H1 (cell line): ENCODE measurements around the gene EFCAB6. TPM values are rescaled to one million over a fixed set of nuclear protein-coding genes. Genes with fewer than 3 reads are reported as not detected.

Experiments used
- CTCF ChIA-PET: fragments of 300-600 bp; sonication (Branson Sonifier 250); formaldehyde crosslinking; loops from one replicate; lab custom pipeline; 2021; ENCODE audit not compliant: partially characterized antibody; lab: Charles Lee
- POLR2A ChIA-PET: fragments of 300-600 bp; sonication (Branson Sonifier 250); formaldehyde crosslinking; loops from one replicate; lab custom pipeline; 2021; ENCODE audit warnings: inconsistent platforms; ENCODE audit not compliant: partially characterized antibody; lab: Charles Lee
- DNase-seq, 2 experiments: peaks; one replicate each; pipeline versions ENCODE4 v3.0.0 to v3.0.0-alpha.2; 2010 to 2022; ENCODE audit warnings: low spot score in 2 of 2, low read depth in 1 of 2, mixed read lengths in 1 of 2
- FAIRE-seq: peaks from 2 replicates; lab custom pipeline; 2011; peaks lifted over from hg19 to GRCh38; lab: Jason Lieb, UNC
- H2AFZ ChIP-seq: 2 replicates; pipeline ENCODE4 v1.8.1; 2012; ENCODE audit warnings: low read length, inconsistent platforms
- H2AK5ac ChIP-seq: 2 replicates; pipeline ENCODE4 v1.6.1; 2013; ENCODE audit warnings: low read depth, low read length
- H2BK120ac ChIP-seq: replicated peaks from 2 replicates; pipeline ENCODE3; 2013; ENCODE audit warnings: low read depth, low read length, inconsistent platforms
- H2BK12ac ChIP-seq: 2 replicates; pipeline ENCODE4 v1.6.1; 2013; ENCODE audit warnings: low read depth, low read length
- H2BK15ac ChIP-seq: 2 replicates; pipeline ENCODE4 v1.6.1; 2013; ENCODE audit warnings: low read length
- H2BK20ac ChIP-seq: 2 replicates; pipeline ENCODE4 v1.6.1; 2013; ENCODE audit warnings: low read length
- H2BK5ac ChIP-seq: 2 replicates; pipeline ENCODE4 v1.6.1; 2013; ENCODE audit warnings: low read depth, low read length
- H3K14ac ChIP-seq: 2 replicates; pipeline ENCODE4 v1.6.1; 2013; ENCODE audit warnings: inconsistent platforms; ENCODE audit not compliant: insufficient read length
- H3K18ac ChIP-seq: 2 replicates; pipeline ENCODE4 v1.6.1; 2013; ENCODE audit warnings: low read length; ENCODE audit errors: extremely low read depth
- H3K23ac ChIP-seq: 2 replicates; pipeline ENCODE4 v1.6.1; 2013; ENCODE audit warnings: inconsistent platforms; ENCODE audit not compliant: insufficient read length
- H3K23me2 ChIP-seq: 2 replicates; pipeline ENCODE4 v1.6.1; 2013; ENCODE audit warnings: low read depth, low read length
- H3K27ac ChIP-seq: 2 replicates; pipeline ENCODE4 v1.6.1; 2011; ENCODE audit warnings: low read depth, low read length, inconsistent platforms
- H3K27me3 ChIP-seq, 4 experiments: replicated peaks in 1 of 4; 1 replicate in 1 of 4; 2 replicates in 3 of 4; pipeline versions ENCODE4 v1.6.1 to v1.8.1; 2011 to 2013; ENCODE audit warnings: low read length in 3 of 4, mild to moderate bottlenecking in 3 of 4, inconsistent platforms in 2 of 4, mixed read lengths in 2 of 4, moderate library complexity in 1 of 4; ENCODE audit not compliant: control insufficient read depth in 3 of 4, insufficient read depth in 3 of 4; ENCODE audit errors: extremely low read depth in 1 of 4
- H3K36me3 ChIP-seq, 4 experiments: 2 replicates each; pipeline versions ENCODE4 v1.6.1 to v1.8.1; 2011 to 2013; ENCODE audit warnings: mild to moderate bottlenecking in 4 of 4, low read length in 3 of 4, moderate library complexity in 2 of 4, control low read depth in 1 of 4, inconsistent platforms in 1 of 4; ENCODE audit not compliant: insufficient read depth in 4 of 4, control insufficient read depth in 2 of 4
- H3K4ac ChIP-seq: replicated peaks from 2 replicates; pipeline ENCODE3; 2013; ENCODE audit warnings: low read length, low read depth, mixed read lengths, inconsistent platforms; ENCODE audit not compliant: insufficient read length
- H3K4me1 ChIP-seq, 4 experiments: replicated peaks in 1 of 4; 1 replicate in 1 of 4; 2 replicates in 3 of 4; pipeline versions ENCODE4 v1.6.1 to v1.8.1; 2011 to 2013; ENCODE audit warnings: low read length in 3 of 4, inconsistent platforms in 2 of 4, mixed read lengths in 1 of 4; ENCODE audit not compliant: insufficient read depth in 4 of 4, control insufficient read depth in 3 of 4
- H3K4me2 ChIP-seq, 2 experiments: 2 replicates each; pipeline versions ENCODE4 v1.6.1 to v1.8.1; 2011 to 2013; ENCODE audit warnings: low read depth in 2 of 2, low read length in 2 of 2, control low read depth in 1 of 2, inconsistent platforms in 1 of 2, mild to moderate bottlenecking in 1 of 2; ENCODE audit not compliant: insufficient read depth in 1 of 2
- H3K4me3 ChIP-seq, 4 experiments: fragments of 200-600, 300-600 bp in 1 of 4; sonication (generic), shearing (Covaris generic), sonication (Bioruptor Twin) in 1 of 4; 2 replicates each; pipeline versions ENCODE4 v1.5.1 to v1.8.1; 2011 to 2016; ENCODE audit warnings: low read length in 4 of 4, low read depth in 3 of 4, control low read depth in 2 of 4, inconsistent platforms in 2 of 4, mild to moderate bottlenecking in 2 of 4, mixed read lengths in 1 of 4, moderate library complexity in 1 of 4; ENCODE audit not compliant: insufficient read depth in 2 of 4; ENCODE audit errors: extremely low read depth in 1 of 4
- H3K56ac ChIP-seq: replicated peaks from 2 replicates; pipeline ENCODE3; 2013; ENCODE audit warnings: low read depth, mild to moderate bottlenecking, mixed read lengths, low read length, inconsistent platforms; ENCODE audit not compliant: insufficient read length
- H3K79me1 ChIP-seq: 2 replicates; pipeline ENCODE4 v1.6.1; 2013; ENCODE audit warnings: low read depth, low read length, control low read depth
- H3K79me2 ChIP-seq, 2 experiments: 2 replicates each; pipeline versions ENCODE4 v1.6.1 to v1.8.1; 2012 to 2013; ENCODE audit warnings: low read length in 2 of 2, mild to moderate bottlenecking in 2 of 2, inconsistent platforms in 1 of 2; ENCODE audit not compliant: insufficient read depth in 2 of 2, control insufficient read depth in 1 of 2
- H3K9ac ChIP-seq, 4 experiments: replicated peaks in 1 of 4; 1 replicate in 1 of 4; 2 replicates in 3 of 4; pipeline versions ENCODE4 v1.6.1 to v1.8.1; 2011 to 2013; ENCODE audit warnings: low read depth in 3 of 4, low read length in 3 of 4, control low read depth in 2 of 4, mild to moderate bottlenecking in 2 of 4, moderate library complexity in 2 of 4, inconsistent platforms in 1 of 4; ENCODE audit errors: extremely low read depth in 1 of 4
- H3K9me3 ChIP-seq, 2 experiments: 2 replicates each; pipeline versions ENCODE4 v1.6.1 to v1.8.1; 2012 to 2013; ENCODE audit warnings: mild to moderate bottlenecking in 2 of 2, moderate library complexity in 2 of 2, control low read depth in 1 of 2, inconsistent platforms in 1 of 2, low read depth in 1 of 2, low read length in 1 of 2, mixed read lengths in 1 of 2; ENCODE audit not compliant: insufficient read depth in 2 of 2
- H4K20me1 ChIP-seq, 2 experiments: replicated peaks in 1 of 2; 2 replicates each; pipeline versions ENCODE3 to v1.8.1; 2011 to 2013; ENCODE audit warnings: inconsistent platforms in 2 of 2, low read length in 2 of 2, mild to moderate bottlenecking in 1 of 2; ENCODE audit not compliant: insufficient read depth in 2 of 2, control insufficient read depth in 1 of 2
- H4K5ac ChIP-seq: 2 replicates; pipeline ENCODE4 v1.6.1; 2013; ENCODE audit warnings: low read length, low read depth, mixed read lengths, inconsistent platforms; ENCODE audit not compliant: insufficient read length
- H4K8ac ChIP-seq: 2 replicates; pipeline ENCODE4 v1.8.0; 2013; ENCODE audit warnings: mild to moderate bottlenecking, moderate library complexity, low read length, inconsistent platforms; ENCODE audit not compliant: insufficient read depth; ENCODE audit errors: extremely low read depth
- H4K91ac ChIP-seq: replicated peaks from 2 replicates; pipeline ENCODE3; 2013; ENCODE audit warnings: low read length, mixed read lengths, inconsistent platforms; ENCODE audit not compliant: insufficient read length
- ATF3 ChIP-seq: IDR thresholded peaks from 2 replicates; pipeline ENCODE4 v1.6.1; 2011; ENCODE audit warnings: low read depth, mild to moderate bottlenecking, low read length; ENCODE audit not compliant: insufficient read depth
- BCL11A ChIP-seq, 2 experiments: IDR thresholded peaks; one replicate each; pipeline ENCODE4 v1.6.1; 2011; ENCODE audit warnings: low read depth in 2 of 2, low read length in 2 of 2, mild to moderate bottlenecking in 2 of 2
- EGR1 ChIP-seq: IDR thresholded peaks from 2 replicates; pipeline ENCODE4 v1.6.1; 2011; ENCODE audit warnings: low read depth, low read length, borderline replicate concordance
- GTF2F1 ChIP-seq: IDR thresholded peaks from 2 replicates; pipeline ENCODE4 v1.6.1; 2012; ENCODE audit warnings: low read depth, low read length, improper control_type of control experiment, borderline replicate concordance
- KDM4A ChIP-seq: IDR thresholded peaks from one replicate; pipeline ENCODE4 v1.7.1; 2012; ENCODE audit warnings: low read depth, mild to moderate bottlenecking, moderate library complexity, low read length, inconsistent platforms; ENCODE audit not compliant: severe bottlenecking
- KDM5A ChIP-seq: fragments of 200-600 bp; IDR thresholded peaks from 2 replicates; pipeline ENCODE4 v1.7.1; 2012; ENCODE audit warnings: mild to moderate bottlenecking, low read length, inconsistent platforms, mixed read lengths
- NANOG ChIP-seq: IDR thresholded peaks from 2 replicates; pipeline ENCODE4 v1.6.1; 2011; ENCODE audit warnings: low read length, low read depth, mild to moderate bottlenecking, inconsistent platforms; ENCODE audit not compliant: insufficient read depth, poor library complexity, severe bottlenecking
- NRF1 ChIP-seq: IDR thresholded peaks from 2 replicates; pipeline ENCODE4 v1.6.1; 2011; ENCODE audit warnings: mild to moderate bottlenecking, low read depth, low read length, improper control_type of control experiment
- PHF8 ChIP-seq: fragments of 200-600 bp; sonication (generic); conservative IDR thresholded peaks from 2 replicates; pipeline ENCODE4 v1.7.1; 2012; ENCODE audit warnings: low read depth, mild to moderate bottlenecking, inconsistent platforms, low read length, moderate library complexity
- RNF2 ChIP-seq: fragments of 200-900, 300-1000 bp; sonication (generic); IDR thresholded peaks from 2 replicates; pipeline ENCODE4 v1.7.1; 2016; ENCODE audit warnings: borderline replicate concordance, low read depth, mild to moderate bottlenecking, antibody characterized with exemption, low read length; ENCODE audit not compliant: poor library complexity, severe bottlenecking; ENCODE audit errors: missing control alignments
- SP1 ChIP-seq: IDR thresholded peaks from 2 replicates; pipeline ENCODE4 v1.6.1; 2011; ENCODE audit warnings: low read depth, low read length
- SP2 ChIP-seq: IDR thresholded peaks from 2 replicates; pipeline ENCODE4 v1.6.1; 2012; ENCODE audit warnings: mild to moderate bottlenecking, low read length, inconsistent platforms
- YY1 ChIP-seq: IDR thresholded peaks from 2 replicates; pipeline ENCODE4 v1.6.1; 2011; ENCODE audit warnings: low read depth, mild to moderate bottlenecking, low read length
- WGBS, 2 experiments: shearing (Covaris generic) in 1 of 2; methylation state at CpG; one replicate each; pipeline versions ENCODE4 v1.1.6 to v1.1.7; 2013 to 2015; ENCODE audit warnings: low lambda C conversion rate in 2 of 2, mixed read lengths in 2 of 2, inconsistent platforms in 1 of 2, low coverage in 1 of 2, missing lambda C conversion rate in 1 of 2; ENCODE audit not compliant: insufficient replicate concordance in 2 of 2, insufficient coverage in 1 of 2, insufficient read length in 1 of 2; ENCODE audit errors: extremely low coverage in 1 of 2, missing lambda C conversion rate in 1 of 2; 5-methylcytosine and 5-hydroxymethylcytosine counted together
- polyA plus RNA-seq, 7 experiments: library from polyadenylated mRNA; depleted of rRNA in 3 of 7; stranded (reverse) in 5 of 7; unstranded in 2 of 7; fragments of >200 nt in 5 of 7; fragments of 200-250 nt in 2 of 7; gene quantifications; 1 replicate in 5 of 7; 2 replicates in 1 of 7; 4 replicates in 1 of 7; pipeline versions ENCODE4 v1.2.1 to v1.2.3, GENCODE V29; 2011 to 2013; ENCODE audit warnings: missing spikeins in 2 of 7, mixed read lengths in 2 of 7
- total RNA-seq: library from RNA; stranded (reverse); fragmentation: NEBNext Ultra II Directional; extraction: Animal tissue kit (Norgen Biotek cat#: 25700); gene quantifications from 2 replicates; pipeline ENCODE4 v1.2.1, GENCODE V29; 2021

Gene EFCAB6
- total and polyA plus RNA-seq, 2 of the 8 experiments (the other 6 are each of a cell fraction or from before 2014, with no cell fraction given) = 0.32 to 1.7 TPM

GRCh38 chr22:43726964-43727543 is 85.1 kb downstream of the EFCAB6 start:
- H2BK12ac ChIP-seq = no peak overlapping the region
- no peak overlapping the region for H2AK5ac ChIP-seq
- no peak overlapping the region for H3K4ac ChIP-seq
- no peaks in the 10 kb centered on the region for H4K20me1 ChIP-seq
- H3K79me2 ChIP-seq = no peaks in the 10 kb centered on the region
- no peak overlapping the region for H2AFZ ChIP-seq
- H3K4me2 ChIP-seq = no peak overlapping the region
- no peak overlapping the region for H4K5ac ChIP-seq
- no peak for FAIRE-seq
- H3K14ac ChIP-seq = no peak overlapping the region
- WGBS, 2 experiments = 71% methylated on average over 1 of the region's 1 CpG; no CpG with 5 or more reads in 1 of the 2 experiments
- no peak overlapping the region for H3K9ac ChIP-seq
- H3K27ac ChIP-seq = no peak overlapping the region
- no peak overlapping the region for H4K8ac ChIP-seq
- H2BK20ac ChIP-seq = no peak overlapping the region
- no peak overlapping the region for H2BK120ac ChIP-seq
- no peak overlapping the region for H3K56ac ChIP-seq
- H3K9me3 ChIP-seq = no peaks in the 10 kb centered on the region
- H3K18ac ChIP-seq = no peak overlapping the region
- no peak overlapping the region for H3K23ac ChIP-seq
- no peak for DNase-seq
- H3K23me2 ChIP-seq = no peaks in the 10 kb centered on the region
- H3K4me1 ChIP-seq = peaks cover 0 to 3% (median 1%) of the 10 kb centered on the region in 4 experiments; a peak in 4 of 7 replicates
- H3K79me1 ChIP-seq = no peaks in the 10 kb centered on the region
- H3K27me3 ChIP-seq = no peaks in the 10 kb centered on the region
- H2BK5ac ChIP-seq = no peak overlapping the region
- POLR2A ChIA-PET = no interaction called here
- no peak overlapping the region for H3K4me3 ChIP-seq
- H4K91ac ChIP-seq = no peak overlapping the region
- H3K36me3 ChIP-seq = no peaks in the 10 kb centered on the region
- CTCF ChIA-PET = no interaction called here
- no peak overlapping the region for H2BK15ac ChIP-seq
- TF ChIP-seq KDM5A (no peak), NRF1 (no peak), YY1 (no peak), SP2 (no peak), KDM4A (no peak), BCL11A (IDR thresholded peaks at IDR 0.05; ENCODE audit: low read depth in 2 of 2, low read length in 2 of 2) (no peak), PHF8 (no peak), NANOG (no peak), RNF2 (no peak), EGR1 (no peak), SP1 (no peak), ATF3 (no peak), GTF2F1 (no peak)
